ENCODE measurements around the gene HOXA6. TPM values are rescaled to one million over a fixed set of nuclear protein-coding genes. Genes with fewer than 3 reads are reported as not detected.

The HOXA6 gene
- total RNA-seq, 6 experiments from 2014 or later = not detected

DNA sequence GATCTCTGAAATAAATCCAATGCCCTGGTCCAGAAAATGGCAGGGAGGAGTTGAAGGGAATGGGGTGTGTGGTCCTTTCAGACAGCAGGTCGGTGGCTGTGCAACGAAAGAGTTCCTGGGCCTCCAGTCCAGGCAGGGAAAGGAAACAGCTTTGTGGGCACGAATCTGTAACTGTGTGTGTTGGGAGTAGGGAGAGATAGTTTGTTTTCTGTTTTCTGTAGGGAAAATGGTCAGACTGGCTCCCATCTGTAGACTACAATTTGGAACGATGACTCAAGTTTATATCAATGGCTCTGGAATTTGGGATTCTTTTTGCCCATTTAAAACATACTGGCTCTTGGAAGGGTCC is 20.3 kb upstream of the HOXA6 start:
- DNase-seq (peak in 1 of 3 donors; percentile 7), ATAC-seq (no peak)
- H3K4me3 ChIP-seq = no peak overlapping the region
- peaks cover 0 to under 1% (median 0%) of the 10 kb centered on the region in 4 donors for H3K4me1 ChIP-seq
- no peaks in the 10 kb centered on the region for H3K9me3 ChIP-seq
- intact Hi-C loops (cut with DNase I) = loop anchor here in 1 of 2 donors (10.0 kb wide), 1 partner anchor 73 kb away; the partner anchor contains the start of gene HOXA1
- no peaks in the 10 kb centered on the region for H3K36me3 ChIP-seq
- 18% methylated on average over 4 of the region's 4 CpGs for WGBS (ENCODE audit: insufficient coverage, low coverage, low lambda C conversion rate, missing lambda C conversion rate)
- H3K27ac ChIP-seq = no peak overlapping the region
- TF ChIP-seq POLR2A (IDR thresholded peaks at IDR 0.05) = no peak
- TF ChIP-seq, protein P1, sequence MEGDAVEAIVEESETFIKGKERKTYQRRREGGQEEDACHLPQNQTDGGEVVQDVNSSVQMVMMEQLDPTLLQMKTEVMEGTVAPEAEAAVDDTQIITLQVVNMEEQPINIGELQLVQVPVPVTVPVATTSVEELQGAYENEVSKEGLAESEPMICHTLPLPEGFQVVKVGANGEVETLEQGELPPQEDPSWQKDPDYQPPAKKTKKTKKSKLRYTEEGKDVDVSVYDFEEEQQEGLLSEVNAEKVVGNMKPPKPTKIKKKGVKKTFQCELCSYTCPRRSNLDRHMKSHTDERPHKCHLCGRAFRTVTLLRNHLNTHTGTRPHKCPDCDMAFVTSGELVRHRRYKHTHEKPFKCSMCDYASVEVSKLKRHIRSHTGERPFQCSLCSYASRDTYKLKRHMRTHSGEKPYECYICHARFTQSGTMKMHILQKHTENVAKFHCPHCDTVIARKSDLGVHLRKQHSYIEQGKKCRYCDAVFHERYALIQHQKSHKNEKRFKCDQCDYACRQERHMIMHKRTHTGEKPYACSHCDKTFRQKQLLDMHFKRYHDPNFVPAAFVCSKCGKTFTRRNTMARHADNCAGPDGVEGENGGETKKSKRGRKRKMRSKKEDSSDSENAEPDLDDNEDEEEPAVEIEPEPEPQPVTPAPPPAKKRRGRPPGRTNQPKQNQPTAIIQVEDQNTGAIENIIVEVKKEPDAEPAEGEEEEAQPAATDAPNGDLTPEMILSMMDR (IDR thresholded peaks at IDR 0.05) = no peak
- peaks cover 41 to 96% of the 10 kb centered on the region in 2 donors for H3K27me3 ChIP-seq

- no peaks in the 10 kb centered on the region for H3K36me3 ChIP-seq
- DNase-seq (peak in 1 of 3 donors; percentile 54), ATAC-seq (no peak)
- TF ChIP-seq, protein P1 (IDR thresholded peaks at IDR 0.05) = no peak
- TF ChIP-seq POLR2A (IDR thresholded peaks at IDR 0.05) = no peak
- intact Hi-C loops (cut with DNase I) = loop anchor here in 1 of 2 donors (10.0 kb wide), 1 partner anchor 72 kb away; the partner anchor contains the start of gene HOXA1
- H3K4me3 ChIP-seq = no peak overlapping the region
- peaks cover 35 to 85% of the 10 kb centered on the region in 2 donors for H3K27me3 ChIP-seq
- H3K4me1 ChIP-seq = no peaks in the 10 kb centered on the region
- H3K27ac ChIP-seq = no peak overlapping the region
- WGBS (ENCODE audit: insufficient coverage, low coverage, low lambda C conversion rate, missing lambda C conversion rate) = 6% methylated on average over 35 of the region's 50 CpGs
- H3K9me3 ChIP-seq = no peaks in the 10 kb centered on the region
Observed at GRCh38 chr7:27166531-27167505, 19.2 kb upstream of the HOXA6 start.

DNA sequence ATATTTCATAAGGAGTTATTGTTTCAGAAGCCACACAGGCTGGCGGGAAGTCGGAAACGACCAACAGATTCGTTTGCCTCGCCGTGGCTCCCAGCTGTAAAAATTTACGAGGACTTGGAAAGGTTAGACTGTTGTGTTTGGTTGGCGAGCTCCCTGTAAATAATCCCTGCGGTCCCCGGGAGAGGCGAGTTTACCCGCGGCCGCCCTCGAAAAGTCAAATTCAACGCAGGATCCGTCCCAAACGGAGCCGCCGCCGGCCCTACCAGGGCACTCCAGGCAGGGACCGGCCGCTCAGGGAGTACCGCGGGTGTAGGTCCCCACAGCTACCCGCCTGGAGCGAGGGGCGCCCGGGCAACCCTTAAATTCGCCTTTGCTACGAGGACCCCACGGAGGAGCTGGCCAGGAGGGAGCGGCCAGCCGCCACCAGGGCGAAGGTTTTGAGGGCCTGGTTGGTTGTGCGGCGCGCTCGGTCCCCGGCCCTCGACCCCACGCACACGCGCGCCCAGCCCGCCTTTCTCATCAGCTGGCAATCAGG is 18.5 kb upstream of the HOXA6 start:
- TF ChIP-seq, protein P1 (IDR thresholded peaks at IDR 0.05) = no peak
- no peak for TF ChIP-seq POLR2A (IDR thresholded peaks at IDR 0.05)
- no peaks in the 10 kb centered on the region for H3K9me3 ChIP-seq
- no peaks in the 10 kb centered on the region for H3K36me3 ChIP-seq
- no peak overlapping the region for H3K27ac ChIP-seq
- intact Hi-C loops (cut with DNase I) = loop anchor here in 1 of 2 donors (10.0 kb wide), 1 partner anchor 71 kb away; the partner anchor contains the start of gene HOXA1
- peaks cover 0 to 3% (median 0%) of the 10 kb centered on the region in 4 donors for H3K4me1 ChIP-seq
- H3K27me3 ChIP-seq = peaks cover 34 to 77% of the 10 kb centered on the region in 2 donors
- no peak overlapping the region for H3K4me3 ChIP-seq
- DNase-seq (peak in 1 of 3 donors; percentile 52), ATAC-seq (no peak)
- WGBS (ENCODE audit: insufficient coverage, low coverage, low lambda C conversion rate, missing lambda C conversion rate) = 10% methylated on average over 23 of the region's 46 CpGs

GRCh38 chr7:27165089-27165995 is 17.8 kb upstream of the HOXA6 start, which contains the start of gene HOXA9:
TSS of gene HOXA9 (minus strand) at chr7:27165537. CDS start at chr7:27165457, 80 bp downstream.
- 6% methylated on average over 22 of the region's 82 CpGs for WGBS (ENCODE audit: insufficient coverage, low coverage, low lambda C conversion rate, missing lambda C conversion rate)
- TF ChIP-seq, protein P1 (IDR thresholded peaks at IDR 0.05) = no peak
- TF ChIP-seq POLR2A (IDR thresholded peaks at IDR 0.05) = no peak
- ATAC-seq (peak in 1 of 4 donors; percentile 6), DNase-seq (peak in 1 of 3 donors; percentile 65)
- Histone ChIP-seq H3K27ac (no peak within 1 kb of the TSS), H3K36me3 (no peaks in the 10 kb centered on the region), H3K4me3 (peak within 1 kb of the TSS in 1 of 3 donors; percentile 17), H3K4me1 (peaks cover 0 to 10% (median 3%) of the 10 kb centered on the region in 4 donors), H3K27me3 (peaks cover 30 to 72% of the 10 kb centered on the region in 2 donors), H3K9me3 (no peaks in the 10 kb centered on the region)
- intact Hi-C loops (cut with DNase I) = loop anchor here in 1 of 2 donors (10.0 kb wide), 1 partner anchor 71 kb away; the partner anchor contains the start of gene HOXA1
